Measurements from ENCODE around the gene PSME2.
A peak's percentile ranks its signal among the peaks of the same experiment; 100 is the strongest.

Gene PSME2

GRCh38 chr14:24177041-24177825, 30.8 kb upstream of the PSME2 start:
- TF ChIP-seq CTCF (IDR thresholded peaks at IDR 0.05; ENCODE audit: control extremely low read depth, extremely low read depth, low read depth, missing control alignments) = no peak
- ChIA-PET CTCF (interaction anchor here (0.9 to 1.8 kb wide), 4 partner anchors 8 to 36 kb away, joined by 3 to 10 read pairs (median 4); partner anchors contain the start of genes EMC9 and IRF9), POLR2A (interaction anchor here (0.5 kb wide), 1 partner anchor 15 kb away, joined by 3 read pairs; no protein-coding TSS in a partner anchor)
- DNase-seq (ENCODE audit: extremely low spot score) = no peak

GRCh38 chr14:24176599-24176998, 30.2 kb upstream of the PSME2 start:
- POLR2A ChIA-PET = no interaction called here
- no peak for DNase-seq (ENCODE audit: extremely low spot score)
- CTCF ChIA-PET = interaction anchor here (0.9 to 1.8 kb wide), 2 partner anchors 15 to 35 kb away, joined by 3 to 10 read pairs; partner anchors contain the start of genes EMC9 and IRF9
- no peak for TF ChIP-seq CTCF (IDR thresholded peaks at IDR 0.05; ENCODE audit: control extremely low read depth, extremely low read depth, low read depth, missing control alignments)

- POLR2A ChIA-PET = interaction anchor here (0.9 to 1.4 kb wide), 4 partner anchors 10 to 37 kb away, joined by 3 to 4 read pairs (median 3); partner anchors contain the start of genes IRF9 and PSME1
- no peak for TF ChIP-seq CTCF (IDR thresholded peaks at IDR 0.05; ENCODE audit: control extremely low read depth, extremely low read depth, low read depth, missing control alignments)
- CTCF ChIA-PET = interaction anchor here (1.1 to 5.4 kb wide), 4 partner anchors 12 to 125 kb away, joined by 3 to 38 read pairs (median 4); partner anchors contain the start of genes IRF9 and PSME2
- DNase-seq (ENCODE audit: extremely low spot score) = no peak
Observed at GRCh38 chr14:24172871-24173281, 26.5 kb upstream of the PSME2 start.

GRCh38 chr14:24172261-24172860, 26.0 kb upstream of the PSME2 start:
- DNase-seq (ENCODE audit: extremely low spot score) = no peak
- ChIA-PET POLR2A (interaction anchor here (1.1 to 1.4 kb wide), 3 partner anchors 11 to 36 kb away, joined by 3 to 4 read pairs (median 3); partner anchors contain the start of genes IRF9 and PSME1), CTCF (interaction anchor here (1.1 to 5.4 kb wide), 4 partner anchors 11 to 81 kb away, joined by 3 to 38 read pairs (median 4); partner anchors contain the start of genes IRF9, PSME2 and TINF2)
- no peak for TF ChIP-seq CTCF (IDR thresholded peaks at IDR 0.05; ENCODE audit: control extremely low read depth, extremely low read depth, low read depth, missing control alignments)

- no peak for TF ChIP-seq CTCF (IDR thresholded peaks at IDR 0.05; ENCODE audit: control extremely low read depth, extremely low read depth, low read depth, missing control alignments)
- peak; percentile 91 for DNase-seq (ENCODE audit: extremely low spot score)
- ChIA-PET CTCF (interaction anchor here (1.2 to 5.4 kb wide), 4 partner anchors 11 to 70 kb away, joined by 3 to 38 read pairs (median 4); partner anchors contain the start of genes IRF9, PSME2 and TINF2), POLR2A (interaction anchor here (0.6 to 1.0 kb wide), 6 partner anchors 11 to 1139 kb away, joined by 4 to 11 read pairs (median 6); partner anchors contain the start of gene IRF9)
Observed at GRCh38 chr14:24171422-24172260, 25.2 kb upstream of the PSME2 start, which contains the start of gene REC8. TSS of gene REC8 (plus strand) at chr14:24172080. CDS start at chr14:24172553, 473 bp downstream.
